Measurements from ENCODE around the gene MBD6.

The MBD6 gene

GRCh38 chr12:57525615-57526383, 3.2 kb downstream of the MBD6 start:
- TF ChIP-seq CTCF (IDR thresholded peaks at IDR 0.05; ENCODE audit: insufficient read depth, low read depth, low read length, missing control alignments) = no peak
- no peak for DNase-seq (ENCODE audit: low read depth)
- no peak overlapping the region for H3K4me3 ChIP-seq (ENCODE audit: low read length)

- no peak for TF ChIP-seq CTCF (IDR thresholded peaks at IDR 0.05; ENCODE audit: insufficient read depth, low read depth, low read length, missing control alignments)
Observed at GRCh38 chr12:57526477-57527126, 4.0 kb downstream of the MBD6 start.

GRCh38 chr12:57527184-57527583, 4.6 kb downstream of the MBD6 start:
- no peak overlapping the region for H3K4me3 ChIP-seq (ENCODE audit: low read length)
- no peak for TF ChIP-seq CTCF (IDR thresholded peaks at IDR 0.05; ENCODE audit: insufficient read depth, low read depth, low read length, missing control alignments)
- DNase-seq (ENCODE audit: low read depth) = no peak

More at GRCh38 chr12:57526477-57527126, 4.0 kb downstream of the MBD6 start:
- DNase-seq (ENCODE audit: low read depth) = no peak
- no peak overlapping the region for H3K4me3 ChIP-seq (ENCODE audit: low read length)

GRCh38 chr12:57528176-57528575, 5.6 kb downstream of the MBD6 start:
- H3K4me3 ChIP-seq (ENCODE audit: low read length) = no peak overlapping the region
- no peak for DNase-seq (ENCODE audit: low read depth)
- no peak for TF ChIP-seq CTCF (IDR thresholded peaks at IDR 0.05; ENCODE audit: insufficient read depth, low read depth, low read length, missing control alignments)

- no peak for TF ChIP-seq CTCF (IDR thresholded peaks at IDR 0.05; ENCODE audit: insufficient read depth, low read depth, low read length, missing control alignments)
- DNase-seq (ENCODE audit: low read depth) = no peak
- no peak overlapping the region for H3K4me3 ChIP-seq (ENCODE audit: low read length)
Observed at GRCh38 chr12:57528831-57529555, 6.4 kb downstream of the MBD6 start.

- DNase-seq (ENCODE audit: low read depth) = no peak
- no peak overlapping the region for H3K4me3 ChIP-seq (ENCODE audit: low read length)
- no peak for TF ChIP-seq CTCF (IDR thresholded peaks at IDR 0.05; ENCODE audit: insufficient read depth, low read depth, low read length, missing control alignments)
Observed at GRCh38 chr12:57529831-57530230, 7.2 kb downstream of the MBD6 start.

All from epithelial cell of esophagus (primary cell).